ENCODE measurements around the gene KIF3B. TPM values are rescaled to one million over a fixed set of nuclear protein-coding genes. Genes with fewer than 3 reads are reported as not detected.
A peak's percentile ranks its signal among the peaks of the same experiment; 100 is the strongest.

KIF3B gene
- total and polyA plus RNA-seq, 2 of the 13 experiments (the other 11 are each of a cell fraction or from before 2014, with no cell fraction given): 23.6 to 28.8 TPM

DNA sequence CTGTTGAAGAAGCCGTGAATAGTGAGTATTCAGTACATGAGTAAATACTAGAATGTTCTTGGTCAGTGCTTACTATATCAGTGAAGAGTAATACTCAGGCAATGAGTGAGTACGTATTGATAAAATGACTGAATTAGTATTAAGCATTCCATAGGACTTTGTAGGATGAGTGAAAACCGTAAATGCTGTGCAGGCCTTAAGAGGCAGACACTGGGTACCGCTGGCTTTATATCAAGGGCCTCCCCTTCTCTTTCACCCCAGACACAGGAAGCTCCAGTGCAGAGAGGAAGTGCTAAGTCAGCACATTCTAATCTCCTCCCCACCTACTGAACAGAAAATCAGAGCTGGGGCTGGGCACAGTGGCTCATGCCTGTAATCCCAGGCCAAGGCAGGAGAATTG lies 45.6 kb upstream of the KIF3B start (continued):
- TF ChIP-seq, protein P1, sequence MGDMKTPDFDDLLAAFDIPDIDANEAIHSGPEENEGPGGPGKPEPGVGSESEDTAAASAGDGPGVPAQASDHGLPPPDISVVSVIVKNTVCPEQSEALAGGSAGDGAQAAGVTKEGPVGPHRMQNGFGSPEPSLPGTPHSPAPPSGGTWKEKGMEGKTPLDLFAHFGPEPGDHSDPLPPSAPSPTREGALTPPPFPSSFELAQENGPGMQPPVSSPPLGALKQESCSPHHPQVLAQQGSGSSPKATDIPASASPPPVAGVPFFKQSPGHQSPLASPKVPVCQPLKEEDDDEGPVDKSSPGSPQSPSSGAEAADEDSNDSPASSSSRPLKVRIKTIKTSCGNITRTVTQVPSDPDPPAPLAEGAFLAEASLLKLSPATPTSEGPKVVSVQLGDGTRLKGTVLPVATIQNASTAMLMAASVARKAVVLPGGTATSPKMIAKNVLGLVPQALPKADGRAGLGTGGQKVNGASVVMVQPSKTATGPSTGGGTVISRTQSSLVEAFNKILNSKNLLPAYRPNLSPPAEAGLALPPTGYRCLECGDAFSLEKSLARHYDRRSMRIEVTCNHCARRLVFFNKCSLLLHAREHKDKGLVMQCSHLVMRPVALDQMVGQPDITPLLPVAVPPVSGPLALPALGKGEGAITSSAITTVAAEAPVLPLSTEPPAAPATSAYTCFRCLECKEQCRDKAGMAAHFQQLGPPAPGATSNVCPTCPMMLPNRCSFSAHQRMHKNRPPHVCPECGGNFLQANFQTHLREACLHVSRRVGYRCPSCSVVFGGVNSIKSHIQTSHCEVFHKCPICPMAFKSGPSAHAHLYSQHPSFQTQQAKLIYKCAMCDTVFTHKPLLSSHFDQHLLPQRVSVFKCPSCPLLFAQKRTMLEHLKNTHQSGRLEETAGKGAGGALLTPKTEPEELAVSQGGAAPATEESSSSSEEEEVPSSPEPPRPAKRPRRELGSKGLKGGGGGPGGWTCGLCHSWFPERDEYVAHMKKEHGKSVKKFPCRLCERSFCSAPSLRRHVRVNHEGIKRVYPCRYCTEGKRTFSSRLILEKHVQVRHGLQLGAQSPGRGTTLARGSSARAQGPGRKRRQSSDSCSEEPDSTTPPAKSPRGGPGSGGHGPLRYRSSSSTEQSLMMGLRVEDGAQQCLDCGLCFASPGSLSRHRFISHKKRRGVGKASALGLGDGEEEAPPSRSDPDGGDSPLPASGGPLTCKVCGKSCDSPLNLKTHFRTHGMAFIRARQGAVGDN (CRISPR knock-in tag; IDR thresholded peaks at IDR 0.05): no peak
- no peak for TF ChIP-seq SNRNP70 (IDR thresholded peaks at IDR 0.05; ENCODE audit: low read depth, low read length)
- TF ChIP-seq RFX5 (IDR thresholded peaks at IDR 0.05; ENCODE audit: low read depth, low read length): 0 out of 2 replicates have a peak, but pooled peaks have one; percentile 21
- TF ChIP-seq, protein P2, sequence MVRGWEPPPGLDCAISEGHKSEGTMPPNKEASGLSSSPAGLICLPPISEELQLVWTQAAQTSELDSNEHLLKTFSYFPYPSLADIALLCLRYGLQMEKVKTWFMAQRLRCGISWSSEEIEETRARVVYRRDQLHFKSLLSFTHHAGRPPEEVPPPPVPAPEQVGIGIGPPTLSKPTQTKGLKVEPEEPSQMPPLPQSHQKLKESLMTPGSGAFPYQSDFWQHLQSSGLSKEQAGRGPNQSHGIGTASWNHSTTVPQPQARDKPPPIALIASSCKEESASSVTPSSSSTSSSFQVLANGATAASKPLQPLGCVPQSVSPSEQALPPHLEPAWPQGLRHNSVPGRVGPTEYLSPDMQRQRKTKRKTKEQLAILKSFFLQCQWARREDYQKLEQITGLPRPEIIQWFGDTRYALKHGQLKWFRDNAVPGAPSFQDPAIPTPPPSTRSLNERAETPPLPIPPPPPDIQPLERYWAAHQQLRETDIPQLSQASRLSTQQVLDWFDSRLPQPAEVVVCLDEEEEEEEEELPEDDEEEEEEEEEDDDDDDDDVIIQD (CRISPR knock-in tag; IDR thresholded peaks at IDR 0.05; ENCODE audit: low read depth): no peak

DNA sequence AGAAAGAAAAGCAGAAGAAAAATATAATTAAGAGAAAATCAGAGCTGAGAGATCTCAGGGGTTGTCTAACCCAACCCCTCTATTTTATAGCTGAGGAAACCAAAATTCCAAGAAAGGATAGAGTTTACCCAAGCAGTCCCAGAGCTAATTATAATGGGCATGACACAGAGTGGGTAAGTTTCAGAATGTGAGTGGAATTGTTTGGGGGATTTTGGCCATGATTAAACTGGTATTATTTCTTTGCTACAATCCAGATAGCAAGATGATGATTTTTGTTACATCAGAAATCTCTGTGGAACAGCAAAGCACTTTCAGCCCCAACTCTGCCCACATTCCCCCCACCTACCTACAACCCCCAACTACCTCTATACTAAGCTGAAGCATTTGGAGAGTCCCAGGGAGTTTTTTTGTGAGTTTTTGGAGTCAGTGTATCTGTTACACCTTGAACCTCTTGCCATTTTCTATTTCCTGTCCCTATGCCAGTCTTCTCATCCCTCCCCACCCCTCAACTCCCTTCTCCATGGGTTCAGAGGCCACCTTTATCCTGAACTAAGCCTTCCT lies 45.0 kb upstream of the KIF3B start:
- Histone ChIP-seq H3K4me2 (ENCODE audit: low read depth, low read length) (no peak overlapping the region), H3K4me1 (ENCODE audit: insufficient read depth, low read length) (peaks cover 26% of the 10 kb centered on the region), H3K27ac (ENCODE audit: extremely low read length, insufficient read depth, low read length) (no peak overlapping the region), H2AFZ (ENCODE audit: low read length) (no peak overlapping the region), H3K36me3 (replicated peaks in 1 of 2; ENCODE audit: control insufficient read depth in 1 of 2, insufficient read depth in 2 of 2, low read length in 2 of 2) (peaks cover 29 to 71% of the 10 kb centered on the region in 2 experiments), H3K9ac (ENCODE audit: insufficient read depth, low read depth, low read length) (no peak overlapping the region), H3K9me3 (ENCODE audit: low read length) (no peaks in the 10 kb centered on the region), H4K20me1 (ENCODE audit: insufficient read depth, low read length) (no peaks in the 10 kb centered on the region), H3K79me2 (ENCODE audit: insufficient read depth, low read length) (no peaks in the 10 kb centered on the region), H3K4me3 (replicated peaks in 1 of 3; ENCODE audit: insufficient read depth in 1 of 3, low read depth in 2 of 3, low read length in 3 of 3) (no peak overlapping the region), H3K27me3 (ENCODE audit: control insufficient read depth in 1 of 2, insufficient read depth in 2 of 2, low read length in 2 of 2) (no peaks in the 10 kb centered on the region)
- POLR2A ChIA-PET: no interaction called here
- TF ChIP-seq ZKSCAN5 (CRISPR knock-in tag; IDR thresholded peaks at IDR 0.05): no peak
- 0 out of 2 replicates have a peak, but pooled peaks have one; percentile 35 for TF ChIP-seq RFXAP (CRISPR knock-in tag; IDR thresholded peaks at IDR 0.05; ENCODE audit: borderline replicate concordance)
- DNase-seq (ENCODE audit: low spot score) (no peak), ATAC-seq (no peak), FAIRE-seq (no peak)
- in situ Hi-C loops (cut with HindIII; ENCODE audit: extremely low pct_ligation_motif_present, low pct_unique_long_range_greater_than_20kb) (no loop called here), intact Hi-C loops (cut with micrococcal nuclease; ENCODE audit: unreplicated experiment) (no loop called here)
- no TSS peak for BruUV-seq (replicated peaks)
- CTCF ChIA-PET (ENCODE audit: low intra/inter-chr PET ratio, low total read pairs): no interaction called here
